Measurements from ENCODE around the gene NIPBL. TPM values are rescaled to one million over a fixed set of nuclear protein-coding genes. Genes with fewer than 3 reads are reported as not detected.

The NIPBL gene
- total and polyA plus RNA-seq, 10 of the 15 experiments (the other 5 are each of a cell fraction or from before 2014, with no cell fraction given) = 10.4 to 50.4 (median 20.2) TPM

DNA sequence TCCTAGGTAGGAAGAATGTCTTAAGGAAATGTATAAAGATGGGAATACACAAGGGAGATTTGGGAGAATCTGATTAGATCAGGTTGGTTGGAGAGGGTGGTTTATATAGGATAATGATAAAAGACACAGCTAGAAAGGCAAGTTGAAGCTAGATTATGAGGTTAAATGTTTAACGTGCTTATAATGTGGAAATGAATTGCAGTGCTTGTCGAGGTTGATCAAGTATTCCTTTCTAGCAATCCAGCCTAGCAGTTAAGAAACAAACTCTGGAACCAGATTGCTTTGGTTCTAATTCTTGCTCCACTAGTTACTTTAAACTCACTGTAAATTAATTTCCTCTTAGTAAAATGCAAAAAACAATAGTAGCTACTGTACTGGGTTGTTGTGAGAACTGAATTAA, 76.5 kb downstream of the NIPBL start:
- Histone ChIP-seq H4K20me1 (ENCODE audit: control insufficient read depth, insufficient read depth) (no peaks in the 10 kb centered on the region), H3K9me3 (replicated peaks; ENCODE audit: control insufficient read depth, insufficient read depth, low read length) (no peaks in the 10 kb centered on the region; the same call in 2 of the 3 replicates), H2AFZ (ENCODE audit: control insufficient read depth, low read depth, low read length) (no peak overlapping the region), H3K79me2 (ENCODE audit: control insufficient read depth, insufficient read depth, low read length) (peaks cover 45% of the 10 kb centered on the region), H3K27me3 (replicated peaks in 1 of 2; ENCODE audit: control insufficient read depth in 2 of 2, insufficient read depth in 2 of 2, low read length in 1 of 2) (no peaks in the 10 kb centered on the region), H3K9ac (ENCODE audit: control insufficient read depth, insufficient read depth, low read length) (no peak overlapping the region), H3K27ac (ENCODE audit: control insufficient read depth, insufficient read depth) (no peak overlapping the region), H3K4me3 (no peak overlapping the region), H3K4me1 (ENCODE audit: control insufficient read depth, insufficient read depth, low read length) (no peaks in the 10 kb centered on the region), H3K4me2 (ENCODE audit: control insufficient read depth, insufficient read depth) (no peak overlapping the region), H3K36me3 (ENCODE audit: control insufficient read depth in 2 of 2, insufficient read depth in 2 of 2, low read length in 1 of 2) (peaks cover 0 to 12% of the 10 kb centered on the region in 2 experiments; a peak in 2 of 4 replicates)
- intact Hi-C loops (cut with micrococcal nuclease; ENCODE audit: unreplicated experiment) (no loop called here), in situ Hi-C loops (cut with MboI) (no loop called here)
- WGBS (ENCODE audit: insufficient coverage, insufficient replicate concordance, low lambda C conversion rate, missing lambda C conversion rate) = 100% methylated on average over 2 of the region's 2 CpGs
- POLR2A ChIA-PET = interaction anchor here (1.4 kb wide), 2 partner anchors 10 to 76 kb away, joined by 3 to 4 read pairs; partner anchors contain the start of gene NIPBL
- CTCF ChIA-PET = interaction anchor here (1.1 to 2.9 kb wide), 5 partner anchors 8 to 223 kb away, joined by 3 to 14 read pairs (median 6); no protein-coding TSS in a partner anchor
- ATAC-seq (no peak), DNase-seq (ENCODE audit: low read depth, low spot score) (no peak), FAIRE-seq (no peak)
- SMC1A ChIA-PET (ENCODE audit: uncharacterized antibody, unreplicated experiment) = interaction anchor here (1.0 to 3.6 kb wide), 6 partner anchors 12 to 85 kb away, joined by 3 to 10 read pairs (median 6); no protein-coding TSS in a partner anchor
- no TSS peak for BruUV-seq (replicated peaks)
- RAD21 ChIA-PET (ENCODE audit: unreplicated experiment) = no interaction called here
- TF ChIP-seq HDAC2 (IDR thresholded peaks at IDR 0.05) = no peak
- TF ChIP-seq, protein P1, sequence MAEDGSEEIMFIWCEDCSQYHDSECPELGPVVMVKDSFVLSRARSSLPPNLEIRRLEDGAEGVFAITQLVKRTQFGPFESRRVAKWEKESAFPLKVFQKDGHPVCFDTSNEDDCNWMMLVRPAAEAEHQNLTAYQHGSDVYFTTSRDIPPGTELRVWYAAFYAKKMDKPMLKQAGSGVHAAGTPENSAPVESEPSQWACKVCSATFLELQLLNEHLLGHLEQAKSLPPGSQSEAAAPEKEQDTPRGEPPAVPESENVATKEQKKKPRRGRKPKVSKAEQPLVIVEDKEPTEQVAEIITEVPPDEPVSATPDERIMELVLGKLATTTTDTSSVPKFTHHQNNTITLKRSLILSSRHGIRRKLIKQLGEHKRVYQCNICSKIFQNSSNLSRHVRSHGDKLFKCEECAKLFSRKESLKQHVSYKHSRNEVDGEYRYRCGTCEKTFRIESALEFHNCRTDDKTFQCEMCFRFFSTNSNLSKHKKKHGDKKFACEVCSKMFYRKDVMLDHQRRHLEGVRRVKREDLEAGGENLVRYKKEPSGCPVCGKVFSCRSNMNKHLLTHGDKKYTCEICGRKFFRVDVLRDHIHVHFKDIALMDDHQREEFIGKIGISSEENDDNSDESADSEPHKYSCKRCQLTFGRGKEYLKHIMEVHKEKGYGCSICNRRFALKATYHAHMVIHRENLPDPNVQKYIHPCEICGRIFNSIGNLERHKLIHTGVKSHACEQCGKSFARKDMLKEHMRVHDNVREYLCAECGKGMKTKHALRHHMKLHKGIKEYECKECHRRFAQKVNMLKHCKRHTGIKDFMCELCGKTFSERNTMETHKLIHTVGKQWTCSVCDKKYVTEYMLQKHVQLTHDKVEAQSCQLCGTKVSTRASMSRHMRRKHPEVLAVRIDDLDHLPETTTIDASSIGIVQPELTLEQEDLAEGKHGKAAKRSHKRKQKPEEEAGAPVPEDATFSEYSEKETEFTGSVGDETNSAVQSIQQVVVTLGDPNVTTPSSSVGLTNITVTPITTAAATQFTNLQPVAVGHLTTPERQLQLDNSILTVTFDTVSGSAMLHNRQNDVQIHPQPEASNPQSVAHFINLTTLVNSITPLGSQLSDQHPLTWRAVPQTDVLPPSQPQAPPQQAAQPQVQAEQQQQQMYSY (CRISPR knock-in tag; IDR thresholded peaks at IDR 0.05) = no peak
- no peak for TF ChIP-seq SIX5 (IDR thresholded peaks at IDR 0.05; ENCODE audit: low read depth, low read length, severe bottlenecking)
- TF ChIP-seq, protein P2, sequence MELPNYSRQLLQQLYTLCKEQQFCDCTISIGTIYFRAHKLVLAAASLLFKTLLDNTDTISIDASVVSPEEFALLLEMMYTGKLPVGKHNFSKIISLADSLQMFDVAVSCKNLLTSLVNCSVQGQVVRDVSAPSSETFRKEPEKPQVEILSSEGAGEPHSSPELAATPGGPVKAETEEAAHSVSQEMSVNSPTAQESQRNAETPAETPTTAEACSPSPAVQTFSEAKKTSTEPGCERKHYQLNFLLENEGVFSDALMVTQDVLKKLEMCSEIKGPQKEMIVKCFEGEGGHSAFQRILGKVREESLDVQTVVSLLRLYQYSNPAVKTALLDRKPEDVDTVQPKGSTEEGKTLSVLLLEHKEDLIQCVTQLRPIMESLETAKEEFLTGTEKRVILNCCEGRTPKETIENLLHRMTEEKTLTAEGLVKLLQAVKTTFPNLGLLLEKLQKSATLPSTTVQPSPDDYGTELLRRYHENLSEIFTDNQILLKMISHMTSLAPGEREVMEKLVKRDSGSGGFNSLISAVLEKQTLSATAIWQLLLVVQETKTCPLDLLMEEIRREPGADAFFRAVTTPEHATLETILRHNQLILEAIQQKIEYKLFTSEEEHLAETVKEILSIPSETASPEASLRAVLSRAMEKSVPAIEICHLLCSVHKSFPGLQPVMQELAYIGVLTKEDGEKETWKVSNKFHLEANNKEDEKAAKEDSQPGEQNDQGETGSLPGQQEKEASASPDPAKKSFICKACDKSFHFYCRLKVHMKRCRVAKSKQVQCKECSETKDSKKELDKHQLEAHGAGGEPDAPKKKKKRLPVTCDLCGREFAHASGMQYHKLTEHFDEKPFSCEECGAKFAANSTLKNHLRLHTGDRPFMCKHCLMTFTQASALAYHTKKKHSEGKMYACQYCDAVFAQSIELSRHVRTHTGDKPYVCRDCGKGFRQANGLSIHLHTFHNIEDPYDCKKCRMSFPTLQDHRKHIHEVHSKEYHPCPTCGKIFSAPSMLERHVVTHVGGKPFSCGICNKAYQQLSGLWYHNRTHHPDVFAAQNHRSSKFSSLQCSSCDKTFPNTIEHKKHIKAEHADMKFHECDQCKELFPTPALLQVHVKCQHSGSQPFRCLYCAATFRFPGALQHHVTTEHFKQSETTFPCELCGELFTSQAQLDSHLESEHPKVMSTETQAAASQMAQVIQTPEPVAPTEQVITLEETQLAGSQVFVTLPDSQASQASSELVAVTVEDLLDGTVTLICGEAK (IDR thresholded peaks at IDR 0.05; ENCODE audit: borderline replicate concordance) = no peak
- no peak for TF ChIP-seq YBX1 (IDR thresholded peaks at IDR 0.05)
- TF ChIP-seq, protein P3, sequence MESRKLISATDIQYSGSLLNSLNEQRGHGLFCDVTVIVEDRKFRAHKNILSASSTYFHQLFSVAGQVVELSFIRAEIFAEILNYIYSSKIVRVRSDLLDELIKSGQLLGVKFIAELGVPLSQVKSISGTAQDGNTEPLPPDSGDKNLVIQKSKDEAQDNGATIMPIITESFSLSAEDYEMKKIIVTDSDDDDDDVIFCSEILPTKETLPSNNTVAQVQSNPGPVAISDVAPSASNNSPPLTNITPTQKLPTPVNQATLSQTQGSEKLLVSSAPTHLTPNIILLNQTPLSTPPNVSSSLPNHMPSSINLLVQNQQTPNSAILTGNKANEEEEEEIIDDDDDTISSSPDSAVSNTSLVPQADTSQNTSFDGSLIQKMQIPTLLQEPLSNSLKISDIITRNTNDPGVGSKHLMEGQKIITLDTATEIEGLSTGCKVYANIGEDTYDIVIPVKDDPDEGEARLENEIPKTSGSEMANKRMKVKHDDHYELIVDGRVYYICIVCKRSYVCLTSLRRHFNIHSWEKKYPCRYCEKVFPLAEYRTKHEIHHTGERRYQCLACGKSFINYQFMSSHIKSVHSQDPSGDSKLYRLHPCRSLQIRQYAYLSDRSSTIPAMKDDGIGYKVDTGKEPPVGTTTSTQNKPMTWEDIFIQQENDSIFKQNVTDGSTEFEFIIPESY (IDR thresholded peaks at IDR 0.05) = no peak
- no peak for TF ChIP-seq SREBF1 (IDR thresholded peaks at IDR 0.05; ENCODE audit: low read length)
- TF ChIP-seq JUND (IDR thresholded peaks at IDR 0.05; ENCODE audit: low read depth, low read length) = no peak
- TF ChIP-seq DPF2 (IDR thresholded peaks at IDR 0.05) = no peak
- no peak for TF ChIP-seq TCF12 (IDR thresholded peaks at IDR 0.05; ENCODE audit: low read depth, low read length)
- TF ChIP-seq, protein P4, sequence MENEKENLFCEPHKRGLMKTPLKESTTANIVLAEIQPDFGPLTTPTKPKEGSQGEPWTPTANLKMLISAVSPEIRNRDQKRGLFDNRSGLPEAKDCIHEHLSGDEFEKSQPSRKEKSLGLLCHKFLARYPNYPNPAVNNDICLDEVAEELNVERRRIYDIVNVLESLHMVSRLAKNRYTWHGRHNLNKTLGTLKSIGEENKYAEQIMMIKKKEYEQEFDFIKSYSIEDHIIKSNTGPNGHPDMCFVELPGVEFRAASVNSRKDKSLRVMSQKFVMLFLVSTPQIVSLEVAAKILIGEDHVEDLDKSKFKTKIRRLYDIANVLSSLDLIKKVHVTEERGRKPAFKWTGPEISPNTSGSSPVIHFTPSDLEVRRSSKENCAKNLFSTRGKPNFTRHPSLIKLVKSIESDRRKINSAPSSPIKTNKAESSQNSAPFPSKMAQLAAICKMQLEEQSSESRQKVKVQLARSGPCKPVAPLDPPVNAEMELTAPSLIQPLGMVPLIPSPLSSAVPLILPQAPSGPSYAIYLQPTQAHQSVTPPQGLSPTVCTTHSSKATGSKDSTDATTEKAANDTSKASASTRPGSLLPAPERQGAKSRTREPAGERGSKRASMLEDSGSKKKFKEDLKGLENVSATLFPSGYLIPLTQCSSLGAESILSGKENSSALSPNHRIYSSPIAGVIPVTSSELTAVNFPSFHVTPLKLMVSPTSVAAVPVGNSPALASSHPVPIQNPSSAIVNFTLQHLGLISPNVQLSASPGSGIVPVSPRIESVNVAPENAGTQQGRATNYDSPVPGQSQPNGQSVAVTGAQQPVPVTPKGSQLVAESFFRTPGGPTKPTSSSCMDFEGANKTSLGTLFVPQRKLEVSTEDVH (IDR thresholded peaks at IDR 0.05; ENCODE audit: low read depth, partially characterized antibody) = no peak
